ENCODE measurements around the gene ZNF648.
"Not testable (repeated sequence)": the region's sequence is repeated elsewhere in the genome, so short reads cannot be mapped to it uniquely, and the experiment has no call there.

Gene ZNF648

GRCh38 chr1:182010800-182011370, 50.6 kb downstream of the ZNF648 start:
- DNase-seq: not testable (repeated sequence)

GRCh38 chr1:182005398-182005797, 56.1 kb downstream of the ZNF648 start:
- H3K4me3 ChIP-seq (ENCODE audit: control insufficient read depth in 1 of 7, extremely low read depth in 1 of 7, insufficient read depth in 4 of 7, low read depth in 2 of 7, low read length in 6 of 7); CTCF ChIA-PET; H3K27me3 ChIP-seq (replicated peaks in 2 of 5; ENCODE audit: control insufficient read depth in 4 of 5, insufficient read depth in 5 of 5, low read length in 4 of 5); H3K27ac ChIP-seq (ENCODE audit: insufficient read depth in 1 of 2, low read depth in 1 of 2, low read length in 2 of 2, poor library complexity in 1 of 2, severe bottlenecking in 2 of 2); POLR2A ChIA-PET; H3K4me1 ChIP-seq (ENCODE audit: control extremely low read depth in 1 of 4, control insufficient read depth in 4 of 4, insufficient read depth in 4 of 4, low read length in 3 of 4); DNase-seq; H3K9me3 ChIP-seq (ENCODE audit: control extremely low read depth in 1 of 5, control insufficient read depth in 4 of 5, insufficient read depth in 2 of 5, low read depth in 1 of 5, low read length in 4 of 5); H3K36me3 ChIP-seq (ENCODE audit: control insufficient read depth in 4 of 4, insufficient read depth in 4 of 4, low read length in 3 of 4): not testable (repeated sequence)
- 100% methylated on average over 1 of the region's 3 CpGs for WGBS (ENCODE audit: insufficient coverage)

More at GRCh38 chr1:182010800-182011370, 50.6 kb downstream of the ZNF648 start:
- H3K4me3 ChIP-seq (ENCODE audit: control insufficient read depth in 1 of 7, extremely low read depth in 1 of 7, insufficient read depth in 4 of 7, low read depth in 2 of 7, low read length in 6 of 7); H3K4me1 ChIP-seq (ENCODE audit: control extremely low read depth in 1 of 4, control insufficient read depth in 4 of 4, insufficient read depth in 4 of 4, low read length in 3 of 4); POLR2A ChIA-PET; CTCF ChIA-PET; H3K27ac ChIP-seq (ENCODE audit: insufficient read depth in 1 of 2, low read depth in 1 of 2, low read length in 2 of 2, poor library complexity in 1 of 2, severe bottlenecking in 2 of 2); H3K36me3 ChIP-seq (ENCODE audit: control insufficient read depth in 4 of 4, insufficient read depth in 4 of 4, low read length in 3 of 4); H3K9me3 ChIP-seq (ENCODE audit: control extremely low read depth in 1 of 5, control insufficient read depth in 4 of 5, insufficient read depth in 2 of 5, low read depth in 1 of 5, low read length in 4 of 5); H3K27me3 ChIP-seq (replicated peaks in 2 of 5; ENCODE audit: control insufficient read depth in 4 of 5, insufficient read depth in 5 of 5, low read length in 4 of 5): not testable (repeated sequence)
- 97% methylated on average over 27 of the region's 37 CpGs for WGBS (ENCODE audit: insufficient coverage)

GRCh38 chr1:182004601-182005000, 56.9 kb downstream of the ZNF648 start:
- ChIA-PET CTCF (no interaction called here), POLR2A (no interaction called here)
- H3K27ac ChIP-seq (ENCODE audit: insufficient read depth in 1 of 2, low read depth in 1 of 2, low read length in 2 of 2, poor library complexity in 1 of 2, severe bottlenecking in 2 of 2): no peak overlapping the region
- whole genome bisulfite sequencing (ENCODE audit: insufficient coverage): no CpG with 5 or more reads among the region's 3 CpGs
- DNase-seq: no peak
- no peaks in the 10 kb centered on the region for H3K36me3 ChIP-seq (ENCODE audit: control insufficient read depth in 4 of 4, insufficient read depth in 4 of 4, low read length in 3 of 4)
- H3K4me3 ChIP-seq (ENCODE audit: control insufficient read depth in 1 of 7, extremely low read depth in 1 of 7, insufficient read depth in 4 of 7, low read depth in 2 of 7, low read length in 6 of 7): no peak overlapping the region
- peaks cover 0 to 3% (median 0%) of the 10 kb centered on the region in 5 experiments for H3K9me3 ChIP-seq (ENCODE audit: control extremely low read depth in 1 of 5, control insufficient read depth in 4 of 5, insufficient read depth in 2 of 5, low read depth in 1 of 5, low read length in 4 of 5)
- H3K27me3 ChIP-seq (replicated peaks in 2 of 5; ENCODE audit: control insufficient read depth in 4 of 5, insufficient read depth in 5 of 5, low read length in 4 of 5): no peaks in the 10 kb centered on the region
- H3K4me1 ChIP-seq (ENCODE audit: control extremely low read depth in 1 of 4, control insufficient read depth in 4 of 4, insufficient read depth in 4 of 4, low read length in 3 of 4): no peaks in the 10 kb centered on the region
